ENCODE results near the gene CSTF2. TPM values are rescaled to one million over a fixed set of nuclear protein-coding genes. Genes with fewer than 3 reads are reported as not detected.
"Not testable (repeated sequence)": the region's sequence is repeated elsewhere in the genome, so short reads cannot be mapped to it uniquely, and the experiment has no call there.

The CSTF2 gene
- total RNA-seq (10 to 100 TPM; 55.6 to 59.5 TPM), polyA plus RNA-seq (13.5 TPM)

- H3K4me3 Mint-ChIP-seq, result peak within 1 kb of the TSS; percentile 83 to 91 (median 84)
- ChIA-PET POLR2A (interaction anchor here (0.6 to 1.1 kb wide), 2 partner anchors 9 to 278 kb away, joined by 3 to 4 read pairs; partner anchors contain the start of gene CENPI), CTCF (no interaction called here)
- peaks cover 6 to 15% (median 8%) of the 10 kb centered on the region in 3 donors for H3K4me1 Mint-ChIP-seq
- peaks cover 0 to 38% (median 5%) of the 10 kb centered on the region in 3 donors for H3K36me3 Mint-ChIP-seq
- peak; percentile 64 to 86 (median 80) for DNase-seq
- H3K9me3 Mint-ChIP-seq, result no peaks in the 10 kb centered on the region
- H3K27ac ChIP-seq (ENCODE audit: low read depth, low read length), result peak within 1 kb of the TSS; percentile 89
- no peaks in the 10 kb centered on the region for H3K27me3 ChIP-seq (ENCODE audit: insufficient read depth, low read length, poor library complexity, severe bottlenecking)
- H3K9me3 ChIP-seq (ENCODE audit: low read length), result no peaks in the 10 kb centered on the region
- H3K36me3 ChIP-seq (ENCODE audit: insufficient read depth, low read length), result peaks cover 8% of the 10 kb centered on the region
- no peaks in the 10 kb centered on the region for H3K4me1 ChIP-seq (ENCODE audit: insufficient read depth, low read length)
- peak within 1 kb of the TSS; percentile 64 to 96 (median 93) for H3K27ac Mint-ChIP-seq
- H3K4me3 ChIP-seq (ENCODE audit: low read length), result peak within 1 kb of the TSS; percentile 91
- H3K27me3 Mint-ChIP-seq, result peaks cover 6 to 10% of the 10 kb centered on the region in 2 donors
Measured at GRCh38 chrX:100819837-100820666, at the start of gene CSTF2. CSTF2 (plus strand) TSS chrX:100820391; CDS start chrX:100820417, 26 bp downstream.

GRCh38 chrX:100796371-100796770 is 23.8 kb upstream of the CSTF2 start:
- H3K27me3 Mint-ChIP-seq; H3K4me1 Mint-ChIP-seq; CTCF ChIA-PET; H3K36me3 ChIP-seq (ENCODE audit: insufficient read depth, low read length); DNase-seq; POLR2A ChIA-PET; H3K27me3 ChIP-seq (ENCODE audit: insufficient read depth, low read length, poor library complexity, severe bottlenecking); H3K4me3 Mint-ChIP-seq; H3K9me3 ChIP-seq (ENCODE audit: low read length); H3K9me3 Mint-ChIP-seq; H3K27ac ChIP-seq (ENCODE audit: low read depth, low read length); H3K36me3 Mint-ChIP-seq; H3K27ac Mint-ChIP-seq; H3K4me1 ChIP-seq (ENCODE audit: insufficient read depth, low read length); H3K4me3 ChIP-seq (ENCODE audit: low read length): not testable (repeated sequence)

- no peak overlapping the region for H3K4me3 Mint-ChIP-seq
- no peak overlapping the region for H3K4me3 ChIP-seq (ENCODE audit: low read length)
- POLR2A ChIA-PET, result no interaction called here
- H3K9me3 Mint-ChIP-seq, result no peaks in the 10 kb centered on the region
- no peaks in the 10 kb centered on the region for H3K27me3 ChIP-seq (ENCODE audit: insufficient read depth, low read length, poor library complexity, severe bottlenecking)
- no peak overlapping the region for H3K27ac ChIP-seq (ENCODE audit: low read depth, low read length)
- no peak for DNase-seq
- CTCF ChIA-PET, result no interaction called here
- H3K27ac Mint-ChIP-seq, result no peak overlapping the region
- H3K36me3 Mint-ChIP-seq, result no peaks in the 10 kb centered on the region
- H3K4me1 Mint-ChIP-seq, result no peaks in the 10 kb centered on the region
- no peaks in the 10 kb centered on the region for H3K9me3 ChIP-seq (ENCODE audit: low read length)
- peaks cover 3 to 7% of the 10 kb centered on the region in 2 donors for H3K27me3 Mint-ChIP-seq
- H3K36me3 ChIP-seq (ENCODE audit: insufficient read depth, low read length), result no peaks in the 10 kb centered on the region
- H3K4me1 ChIP-seq (ENCODE audit: insufficient read depth, low read length), result no peaks in the 10 kb centered on the region
Measured at GRCh38 chrX:100797359-100797758, 22.8 kb upstream of the CSTF2 start.

- CTCF ChIA-PET, result no interaction called here
- H3K4me3 ChIP-seq (ENCODE audit: low read length), result no peak overlapping the region
- Mint-ChIP-seq H3K9me3 (no peaks in the 10 kb centered on the region), H3K36me3 (no peaks in the 10 kb centered on the region), H3K4me1 (no peaks in the 10 kb centered on the region), H3K27me3 (peaks cover 4 to 7% of the 10 kb centered on the region in 2 donors), H3K27ac (no peak overlapping the region), H3K4me3 (no peak overlapping the region)
- no peaks in the 10 kb centered on the region for H3K27me3 ChIP-seq (ENCODE audit: insufficient read depth, low read length, poor library complexity, severe bottlenecking)
- H3K9me3 ChIP-seq (ENCODE audit: low read length), result no peaks in the 10 kb centered on the region
- H3K36me3 ChIP-seq (ENCODE audit: insufficient read depth, low read length), result no peaks in the 10 kb centered on the region
- POLR2A ChIA-PET, result no interaction called here
- no peak for DNase-seq
- H3K4me1 ChIP-seq (ENCODE audit: insufficient read depth, low read length), result no peaks in the 10 kb centered on the region
- H3K27ac ChIP-seq (ENCODE audit: low read depth, low read length), result no peak overlapping the region
Measured at GRCh38 chrX:100798484-100799214, 21.5 kb upstream of the CSTF2 start.

- H3K27me3 Mint-ChIP-seq, result peaks cover 7 to 15% of the 10 kb centered on the region in 2 donors
- no peak overlapping the region for H3K27ac Mint-ChIP-seq
- H3K36me3 Mint-ChIP-seq, result no peaks in the 10 kb centered on the region
- H3K36me3 ChIP-seq (ENCODE audit: insufficient read depth, low read length), result no peaks in the 10 kb centered on the region
- peaks cover 5 to 13% (median 7%) of the 10 kb centered on the region in 5 donors for H3K9me3 Mint-ChIP-seq
- no peaks in the 10 kb centered on the region for H3K4me1 Mint-ChIP-seq
- no peak for DNase-seq
- no peaks in the 10 kb centered on the region for H3K4me1 ChIP-seq (ENCODE audit: insufficient read depth, low read length)
- ChIA-PET CTCF (no interaction called here), POLR2A (no interaction called here)
- no peak overlapping the region for H3K27ac ChIP-seq (ENCODE audit: low read depth, low read length)
- no peak overlapping the region for H3K4me3 ChIP-seq (ENCODE audit: low read length)
- H3K4me3 Mint-ChIP-seq, result no peak overlapping the region
- H3K9me3 ChIP-seq (ENCODE audit: low read length), result no peaks in the 10 kb centered on the region
- no peaks in the 10 kb centered on the region for H3K27me3 ChIP-seq (ENCODE audit: insufficient read depth, low read length, poor library complexity, severe bottlenecking)
Measured at GRCh38 chrX:100802843-100803242, 17.3 kb upstream of the CSTF2 start.

GRCh38 chrX:100804780-100805179 is 15.4 kb upstream of the CSTF2 start:
- Histone ChIP-seq H3K4me3 (ENCODE audit: low read length) (no peak overlapping the region), H3K27ac (ENCODE audit: low read depth, low read length) (no peak overlapping the region), H3K27me3 (ENCODE audit: insufficient read depth, low read length, poor library complexity, severe bottlenecking) (no peaks in the 10 kb centered on the region), H3K9me3 (ENCODE audit: low read length) (no peaks in the 10 kb centered on the region), H3K36me3 (ENCODE audit: insufficient read depth, low read length) (no peaks in the 10 kb centered on the region), H3K4me1 (ENCODE audit: insufficient read depth, low read length) (no peaks in the 10 kb centered on the region)
- POLR2A ChIA-PET, result no interaction called here
- Mint-ChIP-seq H3K9me3 (peaks cover 5 to 13% (median 7%) of the 10 kb centered on the region in 5 donors), H3K36me3 (no peaks in the 10 kb centered on the region), H3K27me3 (peaks cover 18 to 20% of the 10 kb centered on the region in 2 donors), H3K4me1 (no peaks in the 10 kb centered on the region), H3K27ac (no peak overlapping the region), H3K4me3 (no peak overlapping the region)
- no peak for DNase-seq
- CTCF ChIA-PET, result no interaction called here

- H3K36me3 Mint-ChIP-seq; H3K27ac ChIP-seq (ENCODE audit: low read depth, low read length); H3K4me3 Mint-ChIP-seq; H3K27ac Mint-ChIP-seq; H3K4me1 Mint-ChIP-seq; H3K36me3 ChIP-seq (ENCODE audit: insufficient read depth, low read length); H3K9me3 ChIP-seq (ENCODE audit: low read length); H3K4me1 ChIP-seq (ENCODE audit: insufficient read depth, low read length); H3K27me3 ChIP-seq (ENCODE audit: insufficient read depth, low read length, poor library complexity, severe bottlenecking); H3K4me3 ChIP-seq (ENCODE audit: low read length); CTCF ChIA-PET; DNase-seq; POLR2A ChIA-PET: not testable (repeated sequence)
- H3K9me3 Mint-ChIP-seq, result peaks cover 5 to 13% (median 8%) of the 10 kb centered on the region in 5 donors
- H3K27me3 Mint-ChIP-seq, result peaks cover 17 to 33% of the 10 kb centered on the region in 2 donors
Measured at GRCh38 chrX:100808265-100808664, 11.9 kb upstream of the CSTF2 start.
